ENCODE results near the gene TENM3.

Gene TENM3

DNA sequence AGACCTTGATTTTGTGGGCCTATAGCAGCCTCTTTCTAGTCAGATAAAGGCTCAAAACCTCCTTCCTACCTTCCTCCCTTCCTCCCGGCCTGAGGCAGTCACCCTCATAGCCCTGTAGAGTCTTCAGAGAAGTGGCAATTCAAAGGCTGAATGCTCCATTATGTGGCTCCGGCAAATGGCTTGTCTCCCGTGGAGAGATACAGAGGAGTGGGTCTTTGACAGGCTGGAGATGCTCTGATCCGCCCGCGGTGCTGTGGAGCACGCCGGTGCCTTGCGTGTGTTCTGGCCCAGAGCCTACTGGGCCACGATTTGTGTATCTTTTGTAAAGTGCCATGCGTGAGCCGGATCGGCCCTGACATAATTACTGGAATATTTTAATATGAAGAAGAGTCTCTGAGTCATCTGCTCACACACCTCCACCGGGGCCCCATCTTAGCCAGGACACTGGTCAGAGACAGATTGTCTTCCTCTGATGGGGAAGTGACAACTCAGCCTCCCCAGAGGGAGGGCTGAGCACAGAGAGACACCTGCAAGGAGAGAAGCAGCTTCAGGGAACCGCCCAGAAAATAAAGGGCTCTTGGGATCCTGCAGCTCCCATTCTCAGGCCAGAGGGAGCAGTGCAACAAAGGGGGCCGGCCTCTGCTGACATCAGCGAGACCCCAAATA lies 585.3 kb downstream of the TENM3 start:
- Histone ChIP-seq H3K9ac (ENCODE audit: low read depth, low read length) (no peak overlapping the region), H3K36me3 (ENCODE audit: insufficient read depth, low read length) (no peaks in the 10 kb centered on the region), H3K27me3 (ENCODE audit: control insufficient read depth, insufficient read depth, low read length) (peaks cover 39% of the 10 kb centered on the region), H3K4me2 (ENCODE audit: low read length) (no peak overlapping the region), H3K4me1 (ENCODE audit: control insufficient read depth, insufficient read depth, low read length) (no peaks in the 10 kb centered on the region), H3K4me3 (ENCODE audit: low read length) (no peak overlapping the region), H3K9me3 (replicated peaks; ENCODE audit: low read length) (no peaks in the 10 kb centered on the region)

DNA sequence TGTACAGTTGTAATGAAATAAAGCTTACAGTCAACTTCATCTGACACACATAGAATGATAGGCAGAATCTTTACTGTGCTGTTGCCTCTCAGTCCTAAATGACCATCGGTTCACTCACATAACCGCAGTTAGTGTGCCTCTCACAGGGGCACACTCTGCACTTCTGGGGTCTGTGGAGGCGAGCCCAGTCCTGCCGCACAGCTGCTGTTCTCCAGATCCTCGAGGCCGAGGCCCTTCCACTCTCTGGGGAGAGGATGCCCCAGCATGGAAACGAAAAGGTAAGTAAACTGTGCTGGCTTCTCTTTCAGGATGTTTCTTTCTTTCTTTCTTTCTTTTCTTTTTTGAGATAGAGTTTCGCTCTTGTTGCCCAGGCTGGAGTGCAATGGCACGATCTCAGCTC lies 586.0 kb downstream of the TENM3 start:
- Histone ChIP-seq H3K27me3 (ENCODE audit: control insufficient read depth, insufficient read depth, low read length) (peaks cover 39% of the 10 kb centered on the region), H3K9me3 (replicated peaks; ENCODE audit: low read length) (no peaks in the 10 kb centered on the region), H3K36me3 (ENCODE audit: insufficient read depth, low read length) (no peaks in the 10 kb centered on the region), H3K4me2 (ENCODE audit: low read length) (no peak overlapping the region), H3K4me3 (ENCODE audit: low read length) (no peak overlapping the region), H3K9ac (ENCODE audit: low read depth, low read length) (no peak overlapping the region), H3K4me1 (ENCODE audit: control insufficient read depth, insufficient read depth, low read length) (no peaks in the 10 kb centered on the region)

DNA sequence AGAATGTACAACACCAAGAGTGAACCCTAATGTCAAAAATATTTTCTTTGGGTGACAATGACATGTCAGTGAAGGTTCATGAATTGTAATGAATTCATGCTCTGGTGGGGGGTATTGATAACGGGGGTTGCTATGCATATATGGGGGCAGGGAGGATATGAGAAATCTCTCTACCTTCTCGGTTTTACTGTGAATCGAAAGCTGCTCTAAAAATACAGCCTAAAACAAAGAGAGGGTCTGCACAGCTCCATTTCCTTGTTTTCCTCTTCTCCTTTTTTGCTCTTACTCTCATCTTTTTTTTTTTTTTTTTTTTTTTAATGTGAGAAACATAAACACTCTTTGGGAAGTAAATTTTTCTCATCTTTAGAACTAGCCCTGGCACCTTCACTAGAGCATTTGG lies 588.2 kb downstream of the TENM3 start:
- peaks cover 54% of the 10 kb centered on the region for H3K27me3 ChIP-seq (ENCODE audit: control insufficient read depth, insufficient read depth, low read length)
- no peaks in the 10 kb centered on the region for H3K36me3 ChIP-seq (ENCODE audit: insufficient read depth, low read length)
- no peak overlapping the region for H3K9ac ChIP-seq (ENCODE audit: low read depth, low read length)
- no peak overlapping the region for H3K4me3 ChIP-seq (ENCODE audit: low read length)
- H3K4me1 ChIP-seq (ENCODE audit: control insufficient read depth, insufficient read depth, low read length): no peaks in the 10 kb centered on the region
- H3K9me3 ChIP-seq (replicated peaks; ENCODE audit: low read length): no peaks in the 10 kb centered on the region
- H3K4me2 ChIP-seq (ENCODE audit: low read length): no peak overlapping the region

GRCh38 chr4:182832352-182833120 lies 589.3 kb downstream of the TENM3 start:
- Histone ChIP-seq H3K4me2 (ENCODE audit: low read length) (no peak overlapping the region), H3K4me1 (ENCODE audit: control insufficient read depth, insufficient read depth, low read length) (no peaks in the 10 kb centered on the region), H3K9me3 (replicated peaks; ENCODE audit: low read length) (no peaks in the 10 kb centered on the region), H3K27me3 (ENCODE audit: control insufficient read depth, insufficient read depth, low read length) (peaks cover 61% of the 10 kb centered on the region), H3K9ac (ENCODE audit: low read depth, low read length) (no peak overlapping the region), H3K36me3 (ENCODE audit: insufficient read depth, low read length) (no peaks in the 10 kb centered on the region), H3K4me3 (ENCODE audit: low read length) (no peak overlapping the region)

GRCh38 chr4:182835006-182835740 lies 592.0 kb downstream of the TENM3 start:
- Histone ChIP-seq H3K36me3 (ENCODE audit: insufficient read depth, low read length) (no peaks in the 10 kb centered on the region), H3K27me3 (ENCODE audit: control insufficient read depth, insufficient read depth, low read length) (peaks cover 39% of the 10 kb centered on the region), H3K9ac (ENCODE audit: low read depth, low read length) (no peak overlapping the region), H3K4me2 (ENCODE audit: low read length) (no peak overlapping the region), H3K4me3 (ENCODE audit: low read length) (no peak overlapping the region), H3K4me1 (ENCODE audit: control insufficient read depth, insufficient read depth, low read length) (no peaks in the 10 kb centered on the region), H3K9me3 (replicated peaks; ENCODE audit: low read length) (no peaks in the 10 kb centered on the region)

DNA sequence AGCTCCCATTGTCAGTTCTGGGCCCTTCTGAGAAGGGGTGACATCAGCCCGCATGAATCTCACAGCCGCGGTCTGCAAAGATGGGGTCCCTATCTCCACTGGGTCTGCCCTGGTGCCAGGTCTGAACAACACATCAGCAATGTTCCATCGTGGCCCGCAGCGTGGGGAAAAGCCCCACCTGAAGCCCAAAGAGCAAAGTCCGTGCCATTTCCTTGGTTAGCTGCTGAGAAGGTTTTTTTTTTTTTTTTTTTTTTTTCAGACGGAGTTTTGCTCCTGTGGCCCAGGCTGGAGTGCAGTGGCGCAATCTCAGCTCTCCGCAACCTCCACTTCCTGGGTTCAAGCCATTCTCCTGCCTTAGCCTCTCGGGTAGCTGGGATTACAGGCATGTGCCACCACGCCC lies 594.6 kb downstream of the TENM3 start:
- no peaks in the 10 kb centered on the region for H3K9me3 ChIP-seq (replicated peaks; ENCODE audit: low read length)
- H3K4me1 ChIP-seq (ENCODE audit: control insufficient read depth, insufficient read depth, low read length): no peaks in the 10 kb centered on the region
- no peaks in the 10 kb centered on the region for H3K36me3 ChIP-seq (ENCODE audit: insufficient read depth, low read length)
- no peak overlapping the region for H3K4me3 ChIP-seq (ENCODE audit: low read length)
- H3K9ac ChIP-seq (ENCODE audit: low read depth, low read length): no peak overlapping the region
- peaks cover 22% of the 10 kb centered on the region for H3K27me3 ChIP-seq (ENCODE audit: control insufficient read depth, insufficient read depth, low read length)
- no peak overlapping the region for H3K4me2 ChIP-seq (ENCODE audit: low read length)

- peaks cover 22% of the 10 kb centered on the region for H3K27me3 ChIP-seq (ENCODE audit: control insufficient read depth, insufficient read depth, low read length)
- H3K4me1 ChIP-seq (ENCODE audit: control insufficient read depth, insufficient read depth, low read length): no peaks in the 10 kb centered on the region
- H3K9me3 ChIP-seq (replicated peaks; ENCODE audit: low read length): no peaks in the 10 kb centered on the region
- H3K9ac ChIP-seq (ENCODE audit: low read depth, low read length): no peak overlapping the region
- no peak overlapping the region for H3K4me3 ChIP-seq (ENCODE audit: low read length)
- H3K4me2 ChIP-seq (ENCODE audit: low read length): no peak overlapping the region
- no peaks in the 10 kb centered on the region for H3K36me3 ChIP-seq (ENCODE audit: insufficient read depth, low read length)
These were observed 595.3 kb downstream of the TENM3 start for GRCh38 chr4:182838535-182838934.

- H3K9me3 ChIP-seq (replicated peaks; ENCODE audit: low read length): no peaks in the 10 kb centered on the region
- H3K9ac ChIP-seq (ENCODE audit: low read depth, low read length): no peak overlapping the region
- H3K4me1 ChIP-seq (ENCODE audit: control insufficient read depth, insufficient read depth, low read length): no peaks in the 10 kb centered on the region
- H3K36me3 ChIP-seq (ENCODE audit: insufficient read depth, low read length): no peaks in the 10 kb centered on the region
- no peak overlapping the region for H3K4me3 ChIP-seq (ENCODE audit: low read length)
- no peak overlapping the region for H3K4me2 ChIP-seq (ENCODE audit: low read length)
- peaks cover 30% of the 10 kb centered on the region for H3K27me3 ChIP-seq (ENCODE audit: control insufficient read depth, insufficient read depth, low read length)
These were observed 596.1 kb downstream of the TENM3 start for GRCh38 chr4:182839256-182839655.

GRCh38 chr4:182840108-182840507 lies 596.9 kb downstream of the TENM3 start:
- Histone ChIP-seq H3K9ac (ENCODE audit: low read depth, low read length) (no peak overlapping the region), H3K4me1 (ENCODE audit: control insufficient read depth, insufficient read depth, low read length) (no peaks in the 10 kb centered on the region), H3K27me3 (ENCODE audit: control insufficient read depth, insufficient read depth, low read length) (peaks cover 26% of the 10 kb centered on the region), H3K36me3 (ENCODE audit: insufficient read depth, low read length) (no peaks in the 10 kb centered on the region), H3K9me3 (replicated peaks; ENCODE audit: low read length) (no peaks in the 10 kb centered on the region), H3K4me3 (ENCODE audit: low read length) (no peak overlapping the region), H3K4me2 (ENCODE audit: low read length) (no peak overlapping the region)

DNA sequence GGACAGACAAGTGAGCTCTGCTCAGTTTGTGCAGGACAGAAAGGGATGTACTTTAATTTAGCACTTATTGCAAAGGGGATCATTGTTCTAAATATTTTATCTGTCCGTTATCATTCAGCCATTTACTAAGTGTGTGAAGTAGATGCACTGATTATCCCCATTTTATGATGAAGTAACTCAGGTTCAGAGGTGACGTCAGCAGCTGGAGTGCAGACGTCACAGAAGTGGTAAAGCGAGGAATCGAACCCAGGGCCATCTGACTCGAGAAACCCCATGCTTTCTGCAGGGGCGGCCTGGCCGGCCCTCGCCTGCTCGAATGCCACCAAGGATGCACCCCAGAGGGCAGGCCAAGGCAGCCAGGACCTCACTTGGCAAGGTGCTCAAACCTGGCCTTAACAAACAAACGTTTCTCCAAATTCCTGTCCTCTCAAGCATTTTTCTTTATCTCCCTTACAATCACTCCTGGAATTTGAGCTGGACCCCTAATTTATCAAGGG lies 599.0 kb downstream of the TENM3 start:
- Histone ChIP-seq H3K4me3 (ENCODE audit: low read length) (no peak overlapping the region), H3K36me3 (ENCODE audit: insufficient read depth, low read length) (no peaks in the 10 kb centered on the region), H3K9ac (ENCODE audit: low read depth, low read length) (no peak overlapping the region), H3K4me1 (ENCODE audit: control insufficient read depth, insufficient read depth, low read length) (no peaks in the 10 kb centered on the region), H3K27me3 (ENCODE audit: control insufficient read depth, insufficient read depth, low read length) (peaks cover 15% of the 10 kb centered on the region), H3K9me3 (replicated peaks; ENCODE audit: low read length) (no peaks in the 10 kb centered on the region), H3K4me2 (ENCODE audit: low read length) (no peak overlapping the region)

DNA sequence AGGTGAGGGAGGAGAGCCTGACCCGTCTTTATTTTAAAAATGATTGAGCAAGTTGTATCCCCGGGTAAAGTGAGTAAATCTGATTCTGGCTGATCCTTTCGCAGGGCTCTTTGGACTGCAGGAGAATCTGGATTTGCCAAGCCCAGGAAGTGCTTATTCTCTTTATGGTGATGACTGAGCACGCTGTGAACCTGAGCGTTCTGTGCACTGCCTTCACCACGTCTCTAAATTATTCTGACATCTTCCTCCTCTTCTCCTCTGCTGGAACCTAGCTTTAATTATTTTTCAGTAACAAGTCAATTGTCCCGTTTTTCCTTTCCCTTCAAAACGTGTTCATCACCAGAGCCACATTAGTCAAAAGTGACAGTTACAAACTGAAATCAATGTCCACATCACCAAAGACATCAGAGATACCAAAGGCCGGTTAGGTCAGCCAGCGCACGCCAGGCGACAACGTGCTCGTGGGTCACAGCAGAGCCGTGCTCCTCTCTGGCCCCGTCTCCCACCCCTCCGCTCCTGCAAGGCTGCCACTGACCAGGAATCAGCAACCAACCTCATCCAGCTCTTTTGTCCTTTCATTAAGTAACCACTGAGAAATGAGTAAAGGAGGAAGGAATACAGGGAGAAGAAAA lies 599.7 kb downstream of the TENM3 start:
- Histone ChIP-seq H3K36me3 (ENCODE audit: insufficient read depth, low read length) (no peaks in the 10 kb centered on the region), H3K27me3 (ENCODE audit: control insufficient read depth, insufficient read depth, low read length) (peaks cover 21% of the 10 kb centered on the region), H3K9ac (ENCODE audit: low read depth, low read length) (no peak overlapping the region)

More for the DNA sequence above, 599.7 kb downstream of the TENM3 start:
- no peak overlapping the region for H3K4me3 ChIP-seq (ENCODE audit: low read length)
- no peaks in the 10 kb centered on the region for H3K4me1 ChIP-seq (ENCODE audit: control insufficient read depth, insufficient read depth, low read length)
- H3K4me2 ChIP-seq (ENCODE audit: low read length): no peak overlapping the region
- H3K9me3 ChIP-seq (replicated peaks; ENCODE audit: low read length): no peaks in the 10 kb centered on the region

All from skeletal muscle satellite cell (primary cell).